Measurements from ENCODE around the gene APOL4.

DNA sequence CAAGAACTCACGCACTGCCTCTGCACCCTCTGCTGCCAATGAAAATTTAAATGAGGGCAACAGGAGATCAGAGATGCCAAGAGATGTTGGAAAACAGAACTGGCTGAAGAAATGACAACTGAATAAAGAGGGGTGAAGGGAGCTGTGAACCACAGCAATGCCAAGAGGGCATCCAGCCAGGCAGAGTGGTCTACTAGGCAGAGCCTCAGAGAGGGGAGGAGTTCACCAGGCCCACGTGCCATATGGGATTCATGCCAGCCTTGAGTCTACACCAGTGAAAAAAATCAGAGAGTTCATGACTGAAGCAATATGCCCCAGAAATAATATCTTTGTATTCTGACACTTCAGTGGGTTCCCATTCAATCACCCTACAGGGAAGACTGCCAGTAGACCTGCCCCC is 33.3 kb upstream of the APOL4 start:
- TF ChIP-seq, protein P1, sequence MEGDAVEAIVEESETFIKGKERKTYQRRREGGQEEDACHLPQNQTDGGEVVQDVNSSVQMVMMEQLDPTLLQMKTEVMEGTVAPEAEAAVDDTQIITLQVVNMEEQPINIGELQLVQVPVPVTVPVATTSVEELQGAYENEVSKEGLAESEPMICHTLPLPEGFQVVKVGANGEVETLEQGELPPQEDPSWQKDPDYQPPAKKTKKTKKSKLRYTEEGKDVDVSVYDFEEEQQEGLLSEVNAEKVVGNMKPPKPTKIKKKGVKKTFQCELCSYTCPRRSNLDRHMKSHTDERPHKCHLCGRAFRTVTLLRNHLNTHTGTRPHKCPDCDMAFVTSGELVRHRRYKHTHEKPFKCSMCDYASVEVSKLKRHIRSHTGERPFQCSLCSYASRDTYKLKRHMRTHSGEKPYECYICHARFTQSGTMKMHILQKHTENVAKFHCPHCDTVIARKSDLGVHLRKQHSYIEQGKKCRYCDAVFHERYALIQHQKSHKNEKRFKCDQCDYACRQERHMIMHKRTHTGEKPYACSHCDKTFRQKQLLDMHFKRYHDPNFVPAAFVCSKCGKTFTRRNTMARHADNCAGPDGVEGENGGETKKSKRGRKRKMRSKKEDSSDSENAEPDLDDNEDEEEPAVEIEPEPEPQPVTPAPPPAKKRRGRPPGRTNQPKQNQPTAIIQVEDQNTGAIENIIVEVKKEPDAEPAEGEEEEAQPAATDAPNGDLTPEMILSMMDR (conservative IDR thresholded peaks at IDR 0.05): no peak
- no peak for TF ChIP-seq EZH2 (IDR thresholded peaks at IDR 0.05; ENCODE audit: low read depth)

Data from PC-9 (cell line).